HCT116 (cell line): ENCODE data around the gene ASB12. TPM values are rescaled to one million over a fixed set of nuclear protein-coding genes. Genes with fewer than 3 reads are reported as not detected.

Source experiments
- ATAC-seq: fragments of 200-7000 bp; cut with Tn5 transposase; 2 replicates; pipeline ENCODE4 v1.9.1; 2020; ENCODE audit warnings: mild to moderate bottlenecking, moderate library complexity
- BruUV-seq: library from RNA; stranded (reverse); fragments of 400-500 nt; replicated peaks from 2 replicates; lab custom pipeline; 2021; lab: Mats Ljungman, UMichigan
- CTCF ChIA-PET: fragments of 300-600 bp; sonication (Branson Sonifier 250); formaldehyde crosslinking; loops from one replicate; lab custom pipeline; 2021; ENCODE audit warnings: antibody characterized with exemption; lab: Charles Lee
- POLR2A ChIA-PET: fragments of 300-600, 350-600 bp; sonication (Branson Sonifier 250); formaldehyde crosslinking; loops from one replicate; lab custom pipeline; 2021; ENCODE audit warnings: antibody characterized with exemption; lab: Charles Lee
- RAD21 ChIA-PET, 2 experiments: fragments of 300-600 bp; sonication (Branson Sonifier 250); formaldehyde crosslinking; loops; one replicate each; lab custom pipeline; 2023; ENCODE audit warnings: low total read pairs in 2 of 2; ENCODE audit not compliant: uncharacterized antibody in 2 of 2, unreplicated experiment in 2 of 2, low non-redundant PET in 1 of 2; lab: Charles Lee
- DNase-seq: peaks from one replicate; pipeline ENCODE4 v3.0.0-alpha.2; 2010; ENCODE audit warnings: low read depth, low spot score
- H2AFZ ChIP-seq: fragments of 200-600 bp; shearing (Covaris generic), sonication (generic); 2 replicates; pipeline ENCODE4 v1.6.1; 2017; ENCODE audit warnings: low read depth, mixed run types, mixed read lengths, antibody characterized with exemption, low read length; ENCODE audit not compliant: poor library complexity, severe bottlenecking
- H3K27ac ChIP-seq: 2 replicates; pipeline ENCODE4 v1.5.1; 2012; ENCODE audit warnings: low read depth, low read length
- H3K27me3 ChIP-seq: fragments of 200-600 bp; sonication (generic); 2 replicates; pipeline ENCODE4 v1.6.1; 2016; ENCODE audit warnings: mixed run types, low read length, mixed read lengths; ENCODE audit not compliant: insufficient read depth
- H3K36me3 ChIP-seq, 2 experiments: fragments of 200-500 bp in 1 of 2; fragments of 200-600 bp in 1 of 2; sonication (Bioruptor generic) in 1 of 2; sonication (generic) in 1 of 2; 2 replicates each; pipeline versions ENCODE4 v1.5.1 to v1.6.1; 2014 to 2016; ENCODE audit warnings: low read length in 2 of 2, inconsistent platforms in 1 of 2, mixed read lengths in 1 of 2, mixed run types in 1 of 2; ENCODE audit not compliant: insufficient read depth in 2 of 2, control insufficient read depth in 1 of 2
- H3K4me1 ChIP-seq, 2 experiments: fragments of 200-600 bp in 1 of 2; sonication (generic) in 1 of 2; 2 replicates each; pipeline versions ENCODE4 v1.5.1 to v1.6.1; 2012 to 2017; ENCODE audit warnings: low read length in 2 of 2, inconsistent platforms in 1 of 2, mild to moderate bottlenecking in 1 of 2, mixed read lengths in 1 of 2, mixed run types in 1 of 2, moderate library complexity in 1 of 2; ENCODE audit not compliant: insufficient read depth in 2 of 2, control insufficient read depth in 1 of 2
- H3K4me2 ChIP-seq: fragments of 200-600 bp; sonication (generic); 2 replicates; pipeline ENCODE4 v1.6.1; 2017; ENCODE audit warnings: mixed run types, low read length, mixed read lengths
- H3K4me3 ChIP-seq, 2 experiments: fragments of 200-600 bp in 1 of 2; sonication (generic) in 1 of 2; replicated peaks in 1 of 2; 2 replicates each; pipeline ENCODE4 v1.5.1; 2011 to 2016; ENCODE audit warnings: low read length in 2 of 2, control low read depth in 1 of 2, low read depth in 1 of 2, mild to moderate bottlenecking in 1 of 2, mixed read lengths in 1 of 2, mixed run types in 1 of 2
- H3K79me2 ChIP-seq: fragments of 200-600 bp; sonication (generic); 2 replicates; pipeline ENCODE4 v1.6.1; 2017; ENCODE audit warnings: mild to moderate bottlenecking, mixed run types, low read length, moderate library complexity, mixed read lengths; ENCODE audit not compliant: insufficient read depth
- H3K9ac ChIP-seq: fragments of 200-600 bp; sonication (generic); 2 replicates; pipeline ENCODE4 v1.6.1; 2016; ENCODE audit warnings: low read length, mixed read lengths
- H3K9me2 ChIP-seq: fragments of 200-600 bp; sonication (generic), shearing (Covaris generic); 2 replicates; pipeline ENCODE4 v1.6.1; 2017; ENCODE audit warnings: mixed run types, mild to moderate bottlenecking, moderate library complexity; ENCODE audit not compliant: insufficient read depth
- H3K9me3 ChIP-seq, 2 experiments: fragments of 200-500 bp in 1 of 2; fragments of 200-600 bp in 1 of 2; sonication (Bioruptor generic) in 1 of 2; sonication (generic) in 1 of 2; 2 replicates each; pipeline ENCODE4 v1.6.1; 2014 to 2017; ENCODE audit warnings: low read length in 2 of 2, mixed read lengths in 2 of 2, inconsistent platforms in 1 of 2, low read depth in 1 of 2, mild to moderate bottlenecking in 1 of 2, mixed run types in 1 of 2, moderate library complexity in 1 of 2; ENCODE audit not compliant: control insufficient read depth in 1 of 2, insufficient read depth in 1 of 2
- H4K20me1 ChIP-seq: fragments of 200-600 bp; sonication (generic), shearing (Covaris generic); 2 replicates; pipeline ENCODE4 v1.6.1; 2017; ENCODE audit warnings: mixed run types, mild to moderate bottlenecking, moderate library complexity; ENCODE audit not compliant: insufficient read depth
- ATF3 ChIP-seq: IDR thresholded peaks from 2 replicates; pipeline ENCODE4 v1.6.1; 2012
- CEBPB ChIP-seq: IDR thresholded peaks from 2 replicates; pipeline ENCODE4 v1.6.1; 2012; ENCODE audit warnings: low read depth
- CTCF ChIP-seq, 3 experiments: fragments of 200-600 bp in 1 of 3; sonication (generic) in 1 of 3; IDR thresholded peaks in 2 of 3; conservative IDR thresholded peaks in 1 of 3; 2 replicates each; pipeline ENCODE4 v1.5.1; 2012 to 2017; ENCODE audit warnings: low read depth in 2 of 3, low read length in 2 of 3, antibody characterized with exemption in 1 of 3, borderline replicate concordance in 1 of 3, control low read depth in 1 of 3, mild to moderate bottlenecking in 1 of 3, mixed read lengths in 1 of 3, mixed run types in 1 of 3, moderate library complexity in 1 of 3; ENCODE audit not compliant: insufficient read depth in 1 of 3
- EGR1 ChIP-seq: IDR thresholded peaks from 2 replicates; pipeline ENCODE4 v1.6.1; 2012; ENCODE audit warnings: low read depth
- ELF1 ChIP-seq: IDR thresholded peaks from 2 replicates; pipeline ENCODE4 v1.6.1; 2012; ENCODE audit warnings: low read depth, borderline replicate concordance
- EZH2phosphoT487 ChIP-seq: fragments of 200-600 bp; IDR thresholded peaks from 2 replicates; pipeline ENCODE4 v1.6.1; 2018; ENCODE audit warnings: antibody characterized with exemption, borderline replicate concordance
- FOSL1 ChIP-seq: IDR thresholded peaks from 2 replicates; pipeline ENCODE4 v1.6.1; 2012; ENCODE audit warnings: low read depth
- POLR2AphosphoS5 ChIP-seq: IDR thresholded peaks from 2 replicates; pipeline ENCODE4 v1.6.1; 2011; ENCODE audit warnings: mild to moderate bottlenecking, low read depth, low read length, moderate library complexity
- RAD21 ChIP-seq: IDR thresholded peaks from 2 replicates; pipeline ENCODE4 v1.6.1; 2012; ENCODE audit warnings: low read depth, mild to moderate bottlenecking
- SIN3A ChIP-seq: IDR thresholded peaks from 2 replicates; pipeline ENCODE4 v1.6.1; 2012; ENCODE audit warnings: low read depth
- SP1 ChIP-seq: IDR thresholded peaks from 2 replicates; pipeline ENCODE4 v1.6.1; 2012; ENCODE audit warnings: low read depth
- SRF ChIP-seq: IDR thresholded peaks from 2 replicates; pipeline ENCODE4 v1.6.1; 2012; ENCODE audit warnings: low read depth
- TCF7L2 ChIP-seq: IDR thresholded peaks from 2 replicates; pipeline ENCODE4 v1.7.0; 2011; ENCODE audit warnings: borderline replicate concordance, inconsistent platforms; ENCODE audit not compliant: insufficient read depth, insufficient read length; ENCODE audit errors: extremely low read depth
- YY1 ChIP-seq: IDR thresholded peaks from 2 replicates; pipeline ENCODE4 v1.6.1; 2011; ENCODE audit warnings: low read length, low read depth, moderate library complexity, mild to moderate bottlenecking; ENCODE audit not compliant: insufficient replicate concordance; ENCODE audit errors: extremely low read depth
- ZBTB33 ChIP-seq: IDR thresholded peaks from 2 replicates; pipeline ENCODE4 v1.6.1; 2011; ENCODE audit warnings: mild to moderate bottlenecking, low read length, moderate library complexity; ENCODE audit not compliant: insufficient replicate concordance; ENCODE audit errors: extremely low read depth
- ZNF274 ChIP-seq: fragments of 200-500 bp; sonication (Bioruptor generic); IDR thresholded peaks from 2 replicates; pipeline ENCODE4 v1.6.1; 2014; ENCODE audit warnings: mild to moderate bottlenecking, low read depth, low read length, inconsistent platforms
- intact Hi-C: fragments of 100-400 bp; cut with micrococcal nuclease; formaldehyde crosslinking; loops from 2 replicates; pipeline ENCODE4 v1.10.0; 2022
- total RNA-seq: library from RNA; stranded (reverse); gene quantifications from one replicate; pipeline ENCODE4 v1.2.1, GENCODE V29; 2021; ENCODE audit not compliant: unreplicated experiment

Gene ASB12
- total RNA-seq, 1 experiment from 2014 or later, result not detected

- POLR2A ChIA-PET, result no interaction called here
- no peak overlapping the region for H3K27ac ChIP-seq
- H3K4me1 ChIP-seq, result no peaks in the 10 kb centered on the region
- RAD21 ChIA-PET, result no interaction called here
- CTCF ChIA-PET, result no interaction called here
- no peaks in the 10 kb centered on the region for H3K9me2 ChIP-seq
- no peaks in the 10 kb centered on the region; the same call in 1 of the 2 replicates for H4K20me1 ChIP-seq
- H3K9me3 ChIP-seq, result no peaks in the 10 kb centered on the region
- intact Hi-C loops, result no loop called here
- H3K79me2 ChIP-seq, result no peaks in the 10 kb centered on the region
- DNase-seq, result no peak
- H3K4me2 ChIP-seq, result no peak overlapping the region
- no peak for TF ChIP-seq EZH2phosphoT487
- no peak for TF ChIP-seq FOSL1
- TF ChIP-seq POLR2AphosphoS5, result no peak
- no peak for TF ChIP-seq YY1
- TF ChIP-seq SRF, result no peak
- TF ChIP-seq ATF3, result no peak
- no peak for TF ChIP-seq EGR1
- TF ChIP-seq CTCF (IDR thresholded peaks at IDR 0.05 in 2 of 3, conservative IDR thresholded peaks at IDR 0.05 in 1 of 3; ENCODE audit: borderline replicate concordance in 1 of 3, insufficient read depth in 1 of 3, low read depth in 2 of 3, low read length in 2 of 3), result no peak
- TF ChIP-seq CEBPB, result no peak
- TF ChIP-seq ELF1, result no peak
- TF ChIP-seq ZBTB33, result no peak
- no peak for TF ChIP-seq RAD21
- TF ChIP-seq ZNF274, result no peak
- no peak for TF ChIP-seq TCF7L2
- no peak for TF ChIP-seq SP1
- no peak for TF ChIP-seq SIN3A
- no peaks in the 10 kb centered on the region for H3K27me3 ChIP-seq
- H3K9ac ChIP-seq, result no peak overlapping the region
- no peak overlapping the region for H3K4me3 ChIP-seq
- no peaks in the 10 kb centered on the region for H3K36me3 ChIP-seq
- H2AFZ ChIP-seq, result no peak overlapping the region
- no TSS peak for BruUV-seq
- ATAC-seq, result no peak
These were observed 53.5 kb downstream of the ASB12 start for GRCh38 chrX:64176876-64177275.

Other genes with a start within 250 kb of the ASB12 start
- 2.8 TPM for gene AMER1, start 24.9 kb downstream of the ASB12 start, total RNA-seq
- 1.1 TPM for gene MTMR8, start 164.8 kb upstream of the ASB12 start, total RNA-seq